ENCODE measurements around the gene PPP1R14D.
"Not testable (repeated sequence)": the region's sequence is repeated elsewhere in the genome, so short reads cannot be mapped to it uniquely, and the experiment has no call there.

PPP1R14D gene, protein sequence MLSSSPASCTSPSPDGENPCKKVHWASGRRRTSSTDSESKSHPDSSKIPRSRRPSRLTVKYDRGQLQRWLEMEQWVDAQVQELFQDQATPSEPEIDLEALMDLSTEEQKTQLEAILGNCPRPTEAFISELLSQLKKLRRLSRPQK

GRCh38 chr15:40828447-40829036 lies at the start of gene PPP1R14D:
Gene PPP1R14D, minus strand, starts transcription at chr15:40828708. Its CDS starts 67 bp downstream, at chr15:40828641.
- no peak for DNase-seq

GRCh38 chr15:40877694-40878093 lies 49.2 kb upstream of the PPP1R14D start:
- DNase-seq, result no peak

GRCh38 chr15:40875991-40876730 lies 47.7 kb upstream of the PPP1R14D start:
- DNase-seq, result no peak

- peak; percentile 55 to 74 for DNase-seq
Observed at GRCh38 chr15:40873694-40874561, 45.4 kb upstream of the PPP1R14D start, which contains the start of gene RHOV. Gene RHOV, minus strand, starts transcription at chr15:40874234. Its CDS starts 95 bp downstream, at chr15:40874139.

- no peak for DNase-seq
Observed at GRCh38 chr15:40872791-40873693, 44.5 kb upstream of the PPP1R14D start.

DNA sequence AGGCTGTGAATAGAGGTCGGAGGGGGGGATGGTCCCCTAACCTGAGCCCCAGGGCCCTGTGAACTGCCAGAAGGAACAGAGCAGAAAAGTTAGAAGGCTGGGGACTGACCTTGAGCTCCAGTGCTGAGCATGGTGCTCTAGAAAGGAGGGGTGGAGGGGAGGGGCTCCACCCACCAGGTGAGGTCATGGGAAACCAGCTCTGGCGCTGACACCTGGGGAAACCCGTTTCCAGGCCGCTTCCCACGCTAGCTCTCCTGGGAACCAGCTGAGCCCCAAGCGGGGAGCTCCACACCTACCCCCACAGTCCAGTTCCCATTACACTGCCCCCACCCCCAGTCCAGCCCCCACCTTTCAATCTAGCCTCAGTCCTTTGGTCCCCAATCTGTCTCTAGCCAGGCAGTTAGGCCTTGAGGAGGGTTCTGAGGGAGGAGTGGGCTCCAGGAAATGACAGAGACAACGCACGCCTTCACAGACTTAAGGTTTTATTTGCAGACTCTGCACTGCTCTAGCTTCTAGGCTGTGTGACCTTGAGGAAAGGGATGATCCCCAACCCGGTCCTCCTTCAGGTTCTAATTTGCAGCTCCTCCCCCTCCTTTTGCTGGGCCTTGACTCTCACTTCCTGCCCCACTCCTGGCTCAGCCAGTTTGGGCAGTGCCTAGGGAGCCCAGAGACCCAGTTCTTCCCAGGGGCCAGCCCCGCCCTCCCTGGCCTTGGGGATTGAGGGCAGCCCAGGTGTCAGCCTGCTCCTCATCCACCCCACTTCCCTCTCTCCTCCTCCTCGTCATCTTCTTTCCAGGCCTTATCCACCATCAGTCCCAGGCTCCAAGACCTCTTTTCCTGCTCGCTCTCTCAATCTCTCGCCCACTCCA lies 43.5 kb upstream of the PPP1R14D start:
- DNase-seq, result no peak

GRCh38 chr15:40870716-40871115 lies 42.2 kb upstream of the PPP1R14D start:
- no peak for DNase-seq

DNA sequence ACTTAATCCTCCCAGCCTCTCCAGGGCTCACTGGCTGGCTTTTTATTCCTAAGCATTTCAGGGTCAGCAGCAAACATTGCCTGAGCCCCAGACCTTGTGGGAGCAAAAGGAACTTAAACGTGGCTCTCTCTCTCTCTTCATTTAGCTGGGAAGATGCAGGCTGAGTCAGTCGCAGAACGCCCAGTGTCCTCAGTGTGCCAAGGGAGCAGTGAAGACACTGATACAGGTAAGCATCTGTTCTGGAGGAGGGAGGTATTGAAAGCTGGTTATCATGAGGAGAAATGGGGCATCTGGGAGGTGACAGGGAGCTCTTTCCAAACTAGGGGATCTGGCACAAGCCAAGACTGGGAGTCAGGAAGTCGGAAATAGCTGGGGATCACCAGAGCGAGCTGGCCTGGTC lies 41.2 kb upstream of the PPP1R14D start:
- DNase-seq, result no peak

DNA sequence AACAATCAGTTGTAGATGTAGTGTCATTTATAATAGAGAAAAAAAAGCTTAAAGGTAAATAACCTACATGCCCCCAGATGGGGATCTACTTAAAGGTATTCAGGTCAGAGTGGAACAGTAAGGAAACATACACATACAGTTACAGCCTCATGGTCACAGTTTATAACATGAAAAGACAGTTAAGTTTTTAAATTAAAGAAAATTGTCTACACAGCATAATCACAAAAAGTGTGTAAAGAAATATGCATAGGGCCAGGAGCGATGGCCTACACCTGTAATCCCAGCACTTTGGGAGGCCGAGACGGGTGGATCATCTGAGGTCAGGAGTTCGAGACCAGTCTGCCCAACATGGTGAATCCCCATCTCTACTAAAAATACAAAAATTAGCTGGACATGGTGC lies 38.7 kb upstream of the PPP1R14D start:
- DNase-seq, result no peak

DNA sequence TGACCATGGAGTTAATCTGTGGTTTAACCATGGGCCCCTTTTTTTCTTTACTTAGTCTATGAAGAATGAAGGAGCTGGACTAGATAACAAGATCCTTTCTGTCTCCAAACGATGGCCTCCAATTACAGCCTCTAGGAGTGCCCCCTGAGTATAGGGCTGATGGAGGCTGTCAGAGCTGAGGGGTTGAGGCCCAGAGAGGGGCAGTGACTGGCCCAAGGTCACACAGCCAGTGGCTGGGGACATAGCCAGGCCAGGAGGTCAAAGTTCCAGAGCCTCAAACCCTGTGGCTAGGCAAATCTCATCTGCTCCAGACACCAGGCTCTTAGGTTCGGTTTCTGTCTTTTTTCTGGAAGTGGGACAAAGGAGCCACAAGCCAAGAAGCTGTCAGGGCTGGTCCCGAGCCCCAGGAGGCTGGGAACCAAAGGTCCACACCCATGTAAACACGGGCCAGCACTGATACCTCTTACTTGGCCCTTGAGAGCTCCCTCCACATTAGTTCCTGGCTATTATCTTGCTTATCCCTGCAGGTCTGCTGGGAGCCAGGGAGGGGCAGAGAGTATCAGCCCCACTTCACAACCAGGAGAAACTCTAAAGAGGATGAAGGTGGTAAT lies 35.3 kb upstream of the PPP1R14D start:
- no peak for DNase-seq

DNA sequence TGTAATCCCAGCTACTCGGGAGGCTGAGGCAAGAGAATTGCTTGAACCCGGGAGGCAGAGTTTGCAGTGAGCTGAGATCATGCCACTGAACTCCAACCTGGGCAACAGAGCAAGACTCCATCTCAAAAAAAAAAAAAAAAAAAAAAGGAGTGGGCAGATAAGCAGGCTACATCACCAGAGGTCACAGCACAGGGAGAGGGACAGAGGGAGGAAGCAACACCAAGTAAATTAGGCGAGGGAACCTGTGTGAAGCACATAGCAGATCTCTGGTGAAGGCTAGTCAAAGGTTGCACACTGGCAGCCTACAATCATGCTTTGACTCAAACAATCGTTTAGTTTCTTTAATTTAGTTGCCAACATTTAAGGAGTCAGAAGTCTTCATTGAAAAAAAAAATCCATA lies 32.6 kb upstream of the PPP1R14D start:
- not testable (repeated sequence) for DNase-seq

- DNase-seq, result peak; percentile 47 to 52
Observed at GRCh38 chr15:40859206-40859851, 30.8 kb upstream of the PPP1R14D start.

GRCh38 chr15:40858706-40859105 lies 30.2 kb upstream of the PPP1R14D start:
- no peak for DNase-seq

DNA sequence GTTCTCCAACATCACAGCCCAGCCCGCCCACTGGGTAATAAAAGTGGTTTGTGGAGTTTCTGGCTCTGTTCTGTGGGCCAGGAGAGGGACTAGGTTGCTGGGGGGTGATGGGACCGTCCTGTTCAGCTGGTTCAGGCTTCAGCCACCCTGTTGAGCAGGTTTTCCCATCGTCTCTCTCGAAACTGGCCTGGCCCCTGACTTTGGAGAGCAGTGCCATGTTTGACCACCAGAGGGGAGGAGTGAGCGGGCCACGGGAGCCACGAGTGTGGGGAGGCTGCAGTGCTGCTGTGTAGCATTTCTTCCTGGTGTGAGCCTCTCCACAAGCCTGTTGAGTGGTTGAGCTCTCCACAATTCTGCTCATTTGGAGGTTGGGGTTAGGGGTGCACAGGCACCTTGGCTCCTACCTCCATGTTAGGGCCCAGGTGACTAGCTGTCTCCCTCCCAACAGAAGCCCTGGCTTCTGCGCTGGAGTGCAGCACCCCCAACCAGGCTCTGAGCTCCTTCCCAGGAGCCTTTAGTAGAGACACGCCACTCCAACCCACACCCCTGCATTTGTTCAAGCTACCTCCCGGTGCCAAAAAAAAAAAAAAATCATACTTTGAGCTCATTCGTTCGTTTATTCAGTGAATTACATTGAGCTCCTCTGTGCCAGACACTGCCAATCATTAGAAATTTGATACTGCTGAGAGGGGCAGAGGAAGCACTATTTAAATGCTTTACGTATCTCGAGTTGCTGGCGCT lies 29.3 kb upstream of the PPP1R14D start:
- peak in 1 of 2 experiments; percentile 23 for DNase-seq

DNA sequence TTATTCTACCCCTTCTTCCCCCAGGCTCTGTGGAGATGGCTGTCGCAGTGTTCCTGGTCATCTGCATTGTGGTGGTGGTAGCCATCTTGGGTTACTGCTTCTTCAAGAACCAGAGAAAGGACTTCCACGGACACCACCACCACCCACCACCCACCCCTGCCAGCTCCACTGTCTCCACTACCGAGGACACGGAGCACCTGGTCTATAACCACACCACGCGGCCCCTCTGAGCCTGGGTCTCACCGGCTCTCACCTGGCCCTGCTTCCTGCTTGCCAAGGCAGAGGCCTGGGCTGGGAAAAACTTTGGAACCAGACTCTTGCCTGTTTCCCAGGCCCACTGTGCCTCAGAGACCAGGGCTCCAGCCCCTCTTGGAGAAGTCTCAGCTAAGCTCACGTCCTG lies 28.2 kb upstream of the PPP1R14D start:
- DNase-seq, result no peak

DNA sequence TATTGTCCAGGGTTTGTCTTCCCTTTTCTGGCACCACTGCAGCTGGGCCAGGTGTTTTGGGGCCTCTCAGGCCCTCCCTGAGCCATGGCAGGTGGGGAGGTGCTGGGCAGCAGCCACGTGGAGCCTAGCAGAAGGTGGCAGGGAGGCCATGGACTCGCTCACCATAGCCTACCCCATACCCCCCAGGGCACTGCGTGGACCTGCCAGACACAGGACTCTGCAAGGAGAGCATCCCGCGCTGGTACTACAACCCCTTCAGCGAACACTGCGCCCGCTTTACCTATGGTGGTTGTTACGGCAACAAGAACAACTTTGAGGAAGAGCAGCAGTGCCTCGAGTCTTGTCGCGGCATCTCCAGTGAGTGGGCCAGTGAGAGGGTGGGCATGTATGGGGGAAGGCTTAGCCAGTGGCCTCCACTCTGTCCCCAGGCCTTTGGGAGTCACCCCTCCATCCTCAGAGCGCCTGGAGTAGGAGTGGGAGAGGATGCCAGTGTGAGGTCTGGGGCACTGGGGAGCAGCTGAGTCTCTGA lies 27.3 kb upstream of the PPP1R14D start:
- no peak for DNase-seq

GRCh38 chr15:40854161-40854560 lies 25.7 kb upstream of the PPP1R14D start:
- DNase-seq, result no peak

GRCh38 chr15:40853241-40853890 lies 24.9 kb upstream of the PPP1R14D start:
- no peak for DNase-seq

DNA sequence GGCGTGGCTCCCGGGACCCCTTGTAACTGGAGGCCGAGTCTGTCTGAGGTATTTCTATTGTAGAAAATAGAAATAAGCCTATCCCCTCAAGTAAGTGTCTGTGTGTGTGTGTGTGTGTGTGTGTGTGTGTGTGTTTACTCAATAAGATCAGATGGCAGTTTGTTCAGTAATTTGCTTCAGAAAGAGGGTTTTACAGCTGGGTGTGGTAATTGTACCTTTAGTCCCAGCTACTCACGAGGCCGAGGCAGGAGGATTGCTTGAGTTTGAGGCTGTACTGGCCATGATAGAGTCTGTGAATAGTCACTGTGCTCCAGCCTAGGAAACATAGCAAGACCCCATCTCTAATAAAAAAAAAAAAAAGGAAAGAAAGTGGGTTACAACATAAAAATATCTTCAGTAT lies 24.0 kb upstream of the PPP1R14D start:
- DNase-seq, result no peak
